ENCODE measurements around the gene PPP1R3D.
A peak's percentile ranks its signal among the peaks of the same experiment; 100 is the strongest.

Gene PPP1R3D

DNA sequence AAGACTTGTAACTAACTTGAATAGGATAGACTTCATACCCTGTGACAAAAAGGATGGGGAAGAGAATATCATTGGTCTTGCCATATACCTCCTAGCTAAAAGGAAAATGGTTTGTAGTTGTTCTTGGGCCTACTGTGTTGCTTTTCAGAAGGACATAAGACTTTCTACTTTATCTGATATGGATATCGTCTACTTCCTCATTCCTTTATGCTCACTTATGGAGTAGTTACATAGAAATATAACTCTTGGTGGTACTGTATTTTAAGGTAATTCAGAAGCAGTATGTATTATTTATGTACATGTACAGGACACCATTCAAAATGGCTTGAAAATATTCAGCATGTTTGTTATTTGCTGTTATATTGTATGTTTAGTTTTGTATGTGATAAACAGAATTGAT, 8.1 kb upstream of the PPP1R3D start:
- DNase-seq: no peak

DNA sequence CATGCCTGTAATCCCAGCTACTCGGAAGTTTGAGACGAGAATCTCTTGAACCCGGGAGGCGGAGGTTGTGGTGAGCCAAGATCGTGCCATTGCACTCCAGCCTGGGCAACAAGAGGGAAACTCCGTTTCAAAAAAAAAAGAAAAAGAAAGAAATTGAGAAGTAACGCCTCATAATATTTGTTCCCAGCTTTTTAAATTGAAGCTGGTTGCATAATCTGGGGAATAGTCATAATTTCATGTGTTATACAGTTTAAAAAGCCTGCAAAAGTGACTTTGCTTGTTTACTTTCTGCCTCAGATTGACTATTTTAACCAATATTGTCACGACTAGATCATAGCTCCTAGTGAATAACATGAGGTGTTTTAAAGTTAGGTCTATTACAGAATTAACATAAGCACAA, 7.3 kb upstream of the PPP1R3D start:
- no peak for DNase-seq

DNA sequence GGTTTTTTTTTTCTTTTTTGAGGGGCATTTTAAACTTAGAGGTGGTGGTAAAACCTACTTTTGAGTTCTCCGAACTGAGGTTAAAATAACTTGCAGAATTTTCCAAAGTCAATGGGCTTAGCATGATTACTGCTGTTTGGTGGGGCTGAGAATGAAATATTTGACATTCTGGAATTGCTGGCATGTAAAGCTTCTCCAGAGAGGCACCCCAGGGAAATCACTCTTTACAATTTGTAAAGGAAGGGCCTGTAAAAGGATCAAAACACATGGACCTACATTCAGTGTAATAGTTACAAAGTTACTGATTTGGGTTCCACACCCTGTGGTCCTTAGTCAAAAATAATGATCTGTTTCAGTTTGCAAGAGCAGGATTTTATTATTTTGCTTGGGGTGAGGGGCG, 5.6 kb upstream of the PPP1R3D start:
- no peak for DNase-seq

DNA sequence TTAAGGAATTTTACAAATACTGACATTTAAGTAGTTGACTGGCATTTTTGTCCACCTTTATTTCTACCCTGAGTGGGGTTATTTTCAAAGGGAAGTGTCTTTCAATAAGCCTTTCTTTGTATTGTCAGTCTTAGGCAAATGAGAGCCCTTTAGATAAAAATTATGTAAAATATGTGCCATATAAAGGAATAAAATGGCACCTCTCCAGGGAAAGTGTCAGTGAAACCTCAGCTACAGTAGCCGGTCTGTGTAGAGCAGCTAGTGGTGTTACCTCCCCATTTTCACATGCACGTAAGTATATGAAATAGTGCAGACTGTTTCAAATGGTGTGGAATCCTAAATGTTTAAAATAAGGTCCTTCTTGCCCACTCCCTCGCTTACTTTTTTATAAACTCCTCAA, 5.1 kb upstream of the PPP1R3D start:
- DNase-seq: no peak

DNA sequence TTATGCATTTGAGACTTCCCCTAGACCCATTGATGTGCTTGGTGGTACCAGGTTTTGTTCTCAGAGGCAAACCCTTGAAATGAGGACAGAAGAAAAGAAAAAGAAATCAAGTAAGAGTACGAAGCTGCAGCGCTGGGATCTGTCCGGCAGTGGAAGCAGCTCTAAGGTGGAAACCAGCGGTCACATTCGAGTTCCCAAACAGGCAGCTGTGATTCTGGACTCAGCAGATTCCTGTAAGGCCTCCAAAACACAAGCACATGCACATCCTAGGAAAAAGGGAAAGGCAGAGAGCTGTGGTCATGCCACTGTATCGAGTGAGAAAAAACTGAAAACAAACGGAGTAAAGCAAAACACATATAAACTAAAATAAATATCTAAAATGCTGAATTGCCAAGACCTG, 4.6 kb upstream of the PPP1R3D start:
- no peak for DNase-seq

DNA sequence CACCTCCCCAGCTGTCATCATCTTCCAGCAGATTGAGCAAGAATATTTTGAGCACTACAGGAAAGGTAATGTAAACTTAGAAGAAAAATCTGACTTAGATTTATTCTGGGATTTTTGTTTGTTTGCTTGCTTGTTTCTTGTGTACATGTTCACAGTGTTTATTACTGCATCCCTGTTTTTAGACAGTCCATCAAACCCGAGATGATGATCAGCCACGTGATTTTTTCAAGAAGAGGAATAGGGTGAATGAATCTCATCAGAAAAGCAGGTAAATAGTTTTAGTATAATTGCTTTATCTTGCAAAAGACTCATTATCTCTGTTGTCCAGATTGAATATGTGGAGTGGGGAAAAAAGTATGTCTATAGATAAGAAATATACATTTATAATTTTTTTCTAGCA, 2.1 kb upstream of the PPP1R3D start:
- DNase-seq: no peak

DNA sequence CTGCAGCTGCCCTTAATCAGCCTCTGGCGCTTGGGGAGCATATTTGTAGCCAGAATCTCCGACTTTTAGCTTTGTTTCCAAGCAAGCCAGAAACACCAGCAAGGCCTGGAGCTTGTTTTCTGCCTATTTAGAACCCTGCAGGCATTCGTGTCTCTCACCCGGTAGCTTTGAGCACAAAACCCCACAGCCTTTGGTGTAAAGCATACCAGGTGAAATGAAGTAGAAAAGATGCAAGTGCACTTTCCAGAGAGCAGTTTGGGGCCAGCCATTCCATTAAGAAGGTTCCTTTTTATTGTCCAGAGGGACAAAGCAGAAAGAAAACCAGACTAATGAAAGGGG, 820 bp upstream of the PPP1R3D start:
- no peak for DNase-seq

DNA sequence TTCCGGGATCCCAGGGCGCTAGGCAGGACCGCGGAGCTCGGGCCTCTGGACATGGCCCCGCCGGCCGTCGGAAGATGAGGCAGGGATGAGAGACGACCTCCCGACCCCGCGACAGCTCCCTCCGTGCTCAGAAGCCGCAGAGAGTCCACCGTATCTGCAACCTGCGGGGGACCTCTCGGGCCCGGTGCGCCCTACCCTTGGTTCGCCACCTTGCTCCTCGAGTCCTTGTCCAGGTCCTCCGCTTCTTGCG, 301 bp downstream of the PPP1R3D start:
- DNase-seq: no peak

DNA sequence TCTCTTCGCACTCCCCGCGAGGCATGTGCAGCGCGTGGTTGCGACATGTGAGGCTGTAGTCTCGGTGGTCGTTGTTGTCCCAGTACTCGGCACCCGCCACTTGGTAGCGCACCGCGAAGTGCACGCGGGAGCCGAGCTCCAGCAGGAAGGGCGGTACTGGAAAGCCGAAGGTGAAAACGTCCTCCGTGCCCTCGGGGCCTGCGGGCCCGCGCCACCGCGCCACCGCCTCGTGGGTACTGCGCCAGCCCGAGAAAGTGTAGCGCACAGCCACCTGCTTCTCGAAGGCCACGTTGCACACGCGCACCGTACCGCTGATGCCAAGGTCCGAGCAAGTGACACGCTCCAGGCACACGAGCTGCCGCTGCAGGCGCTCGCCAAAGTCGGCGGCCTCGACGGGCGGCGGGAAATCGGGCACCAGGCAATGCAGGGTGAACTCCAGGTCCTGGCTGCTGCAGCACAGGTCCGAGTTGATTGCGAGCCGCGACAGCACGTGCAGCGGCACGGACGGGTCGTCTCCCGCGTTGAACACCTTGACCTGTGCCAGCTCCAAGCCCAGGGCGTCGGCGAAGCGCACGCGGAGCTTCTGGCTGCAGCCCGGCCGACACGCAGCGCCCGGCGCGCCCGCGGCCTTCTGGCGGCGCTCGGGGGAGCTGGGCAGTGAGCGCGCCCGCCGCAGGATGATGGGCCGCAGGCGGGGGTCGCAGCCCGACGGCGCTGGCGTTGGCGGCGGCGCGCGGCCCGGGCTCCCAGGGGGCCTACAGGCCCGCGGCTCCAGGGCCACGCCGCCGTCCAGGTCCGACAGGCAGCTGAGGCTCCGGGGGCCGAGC, 840 bp downstream of the PPP1R3D start:
- DNase-seq: no peak

DNA sequence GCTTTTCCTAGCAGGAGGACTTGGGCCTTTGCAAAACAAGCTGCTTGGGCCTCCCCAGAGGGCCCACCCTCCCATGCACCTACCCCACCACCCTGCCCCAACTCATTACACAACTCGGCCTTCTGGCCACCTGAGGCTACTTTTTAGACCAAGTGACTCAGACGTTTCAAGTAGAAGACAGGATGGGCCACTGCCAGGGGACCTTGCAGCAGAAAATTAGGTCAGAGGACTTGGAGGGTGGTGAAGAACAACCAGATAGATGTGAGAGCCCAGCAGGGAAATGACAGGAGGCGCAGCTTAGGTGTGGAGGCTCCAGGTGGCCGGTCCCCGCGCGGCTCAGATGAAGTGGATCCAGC, 1.4 kb downstream of the PPP1R3D start:
- DNase-seq: no peak

DNA sequence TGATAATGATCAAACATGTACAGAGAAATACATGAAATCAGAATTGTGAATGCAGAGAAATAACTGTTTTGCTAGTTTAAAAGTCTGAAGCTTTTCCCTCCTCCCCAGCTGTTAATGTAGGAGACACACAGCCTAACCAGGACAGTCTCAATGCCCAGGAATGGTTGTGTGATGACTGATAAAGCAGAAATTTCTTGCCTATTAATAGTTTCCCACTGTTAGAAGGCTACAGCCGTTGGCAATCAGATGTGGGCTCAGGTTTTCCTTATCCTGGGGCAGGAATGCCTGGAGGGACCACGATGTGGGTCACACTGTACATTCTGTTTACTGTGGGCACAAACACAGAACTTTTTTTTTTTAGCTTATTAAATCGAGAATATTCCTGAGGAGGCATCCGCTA, 1.9 kb downstream of the PPP1R3D start:
- DNase-seq: no peak

DNA sequence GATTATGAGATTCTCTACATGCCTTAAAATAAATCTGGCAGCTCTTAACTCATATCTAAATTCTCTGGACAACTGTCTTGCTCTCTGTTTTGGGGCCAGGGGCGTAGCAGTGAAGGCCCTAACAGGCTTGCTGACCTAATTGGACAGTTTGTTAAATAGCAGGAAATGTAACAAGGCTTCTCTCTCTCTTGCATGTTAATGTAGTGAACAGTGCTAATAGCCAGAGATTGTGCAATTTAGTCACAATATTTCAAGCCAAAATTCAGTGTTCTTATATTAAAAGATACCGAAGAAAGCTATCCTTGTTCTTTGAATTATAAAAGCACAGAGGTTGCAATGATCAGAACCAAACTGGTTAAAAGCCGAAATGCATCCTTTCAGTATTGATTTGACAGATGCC, 3.0 kb downstream of the PPP1R3D start:
- no peak for DNase-seq

DNA sequence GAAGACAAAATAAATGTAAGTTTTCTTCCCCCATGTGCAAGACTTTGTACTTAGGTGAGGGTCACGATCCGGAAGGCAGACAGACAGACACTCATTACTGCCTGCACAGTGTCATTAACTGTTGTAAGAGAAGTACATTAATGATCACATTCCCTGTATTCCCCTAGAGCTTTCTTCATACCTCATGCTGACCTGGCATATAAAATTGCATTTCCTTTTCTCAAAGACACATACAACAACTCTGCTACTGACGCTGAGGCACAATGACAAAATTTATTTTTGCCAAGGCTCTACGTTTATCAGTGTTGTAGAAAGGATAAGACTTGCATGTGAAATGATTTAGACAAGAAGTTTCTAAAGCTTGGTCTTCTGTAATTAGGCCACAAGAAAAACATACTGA, 3.7 kb downstream of the PPP1R3D start:
- DNase-seq: no peak

DNA sequence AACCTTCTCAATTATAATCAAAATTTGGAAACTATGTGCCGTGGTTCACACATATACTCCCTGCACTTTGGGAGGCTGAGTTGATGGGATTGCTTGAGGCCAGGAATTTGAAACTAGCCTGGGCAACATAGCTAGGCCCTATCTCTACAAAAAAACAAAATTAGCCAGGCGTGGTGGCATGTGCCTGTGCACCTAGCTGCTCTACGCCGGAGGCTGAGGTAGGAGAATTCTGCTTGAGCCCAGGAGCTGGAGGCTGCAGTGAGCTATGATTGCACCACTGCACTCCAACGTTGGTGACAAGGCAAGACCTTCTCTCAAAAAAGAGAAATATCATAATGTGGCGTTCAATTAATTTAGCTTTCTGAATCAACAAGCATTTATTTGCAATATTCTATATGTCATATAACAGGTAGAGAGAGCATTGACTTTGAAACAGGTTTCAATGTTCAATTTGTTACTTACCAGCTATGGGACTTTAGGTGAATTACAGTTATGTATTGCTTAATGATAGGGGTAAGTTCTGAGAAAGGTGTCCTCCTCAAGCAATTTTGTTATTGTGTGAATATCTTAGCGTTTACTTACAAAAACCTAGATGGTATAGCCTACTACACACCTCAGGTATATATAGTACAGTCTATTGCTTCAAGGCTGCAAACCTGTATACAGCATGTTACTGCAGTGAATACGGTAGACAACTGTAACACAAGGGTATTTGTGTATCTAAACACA, 4.5 kb downstream of the PPP1R3D start:
- DNase-seq: no peak

DNA sequence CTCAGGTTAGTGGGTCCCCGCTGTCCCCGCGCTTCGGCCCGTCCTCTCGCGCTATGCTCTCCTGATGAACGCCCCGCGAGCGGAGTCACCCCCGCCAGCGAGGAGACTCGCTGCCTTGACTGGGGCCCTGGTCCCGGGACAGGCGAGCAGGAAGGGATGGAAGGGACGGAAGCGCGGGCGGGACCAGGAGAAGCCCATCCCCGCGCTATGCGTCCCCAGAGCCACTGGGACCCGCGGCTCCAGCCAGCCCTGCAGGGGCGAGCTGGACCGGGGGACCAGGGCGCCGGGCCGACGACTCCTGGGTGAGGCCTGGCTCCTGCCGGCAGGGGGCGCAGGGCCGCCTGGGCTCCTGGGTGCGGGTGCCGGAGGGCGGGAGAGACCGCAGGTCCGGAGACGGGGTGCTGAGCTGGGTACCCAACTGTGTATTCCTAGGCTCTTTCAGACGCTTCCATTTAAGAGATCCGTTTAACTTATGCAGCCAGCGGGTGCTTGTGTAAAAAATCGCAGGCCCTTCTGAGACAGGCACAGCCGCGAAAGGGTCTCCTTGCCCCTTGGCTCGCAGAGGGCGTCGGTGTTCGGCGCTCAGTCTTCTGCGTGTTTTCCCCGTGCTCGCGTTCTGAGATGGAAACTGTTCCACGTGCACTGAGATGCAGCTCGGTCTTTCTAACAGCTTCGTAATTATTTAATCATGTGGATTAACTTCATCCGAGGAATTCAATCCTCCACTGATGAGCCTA, 6.1 kb downstream of the PPP1R3D start:
- DNase-seq: peak; percentile 76

DNA sequence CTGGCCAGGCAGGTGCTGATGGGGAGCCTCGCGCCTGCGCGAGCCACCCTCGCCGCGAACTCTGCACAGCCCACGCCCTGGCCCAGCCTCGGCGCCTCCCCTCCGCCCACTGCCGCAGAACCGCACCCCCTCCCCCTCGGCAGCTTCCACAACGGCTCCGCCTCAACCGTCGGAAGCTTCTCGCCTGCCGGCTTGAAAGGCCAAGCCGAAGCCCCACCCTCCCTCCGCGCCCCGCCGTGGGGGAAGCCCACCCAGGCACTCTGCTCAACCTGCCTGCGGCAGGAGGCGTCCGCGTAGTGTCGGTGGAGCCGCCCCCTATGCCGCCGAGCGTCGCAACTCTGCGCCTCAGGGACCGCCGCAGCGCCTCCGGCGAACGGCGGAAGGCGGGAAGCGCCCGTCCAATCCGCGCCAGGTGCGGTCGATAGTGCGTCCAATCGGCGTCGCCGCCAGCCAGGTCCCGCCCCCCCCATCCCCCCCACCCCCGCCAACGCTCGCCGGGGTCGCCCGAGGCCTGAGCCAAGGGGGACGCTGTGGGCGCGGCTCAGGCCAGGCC, 6.7 kb downstream of the PPP1R3D start, which contains the start of gene SYCP2:
Gene SYCP2 (minus strand): TSS at position 342 of the 553 bp plus-strand sequence. CDS start 11,224 bp downstream, outside the sequence.
- DNase-seq: peak; percentile 79

DNA sequence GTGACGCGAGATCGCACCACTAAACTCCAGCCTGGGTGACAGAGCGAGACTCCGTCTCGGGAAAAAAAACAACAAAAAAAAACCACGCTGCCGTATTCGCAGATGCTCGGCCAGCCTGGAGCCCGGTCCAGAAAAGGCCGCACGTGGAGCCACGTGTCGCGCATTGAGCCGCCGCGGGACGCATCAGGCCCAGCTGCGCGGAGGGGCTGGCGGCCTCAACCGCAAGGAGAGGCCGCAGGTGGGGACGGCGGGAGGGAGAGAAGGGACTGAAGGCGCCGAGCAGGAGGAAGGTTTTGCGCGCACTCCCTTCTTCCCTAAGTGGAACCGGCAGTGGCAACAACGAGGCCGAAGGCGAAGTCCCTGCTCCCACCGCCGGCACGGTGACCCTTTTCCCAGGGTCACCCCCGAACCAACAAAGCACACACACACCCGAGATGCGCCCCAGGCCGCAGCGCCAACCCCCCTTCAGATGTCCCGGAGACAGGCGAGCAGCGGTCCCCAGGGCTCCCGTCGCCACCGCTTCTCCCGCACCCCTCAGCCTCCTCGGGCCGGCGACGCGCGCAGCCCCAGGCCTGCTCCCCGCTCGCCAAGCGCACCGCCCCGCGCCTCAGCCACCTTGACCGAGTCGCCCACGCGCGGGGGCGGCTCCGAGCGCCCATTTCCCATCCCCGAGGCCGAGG, 7.3 kb downstream of the PPP1R3D start:
- DNase-seq: no peak

DNA sequence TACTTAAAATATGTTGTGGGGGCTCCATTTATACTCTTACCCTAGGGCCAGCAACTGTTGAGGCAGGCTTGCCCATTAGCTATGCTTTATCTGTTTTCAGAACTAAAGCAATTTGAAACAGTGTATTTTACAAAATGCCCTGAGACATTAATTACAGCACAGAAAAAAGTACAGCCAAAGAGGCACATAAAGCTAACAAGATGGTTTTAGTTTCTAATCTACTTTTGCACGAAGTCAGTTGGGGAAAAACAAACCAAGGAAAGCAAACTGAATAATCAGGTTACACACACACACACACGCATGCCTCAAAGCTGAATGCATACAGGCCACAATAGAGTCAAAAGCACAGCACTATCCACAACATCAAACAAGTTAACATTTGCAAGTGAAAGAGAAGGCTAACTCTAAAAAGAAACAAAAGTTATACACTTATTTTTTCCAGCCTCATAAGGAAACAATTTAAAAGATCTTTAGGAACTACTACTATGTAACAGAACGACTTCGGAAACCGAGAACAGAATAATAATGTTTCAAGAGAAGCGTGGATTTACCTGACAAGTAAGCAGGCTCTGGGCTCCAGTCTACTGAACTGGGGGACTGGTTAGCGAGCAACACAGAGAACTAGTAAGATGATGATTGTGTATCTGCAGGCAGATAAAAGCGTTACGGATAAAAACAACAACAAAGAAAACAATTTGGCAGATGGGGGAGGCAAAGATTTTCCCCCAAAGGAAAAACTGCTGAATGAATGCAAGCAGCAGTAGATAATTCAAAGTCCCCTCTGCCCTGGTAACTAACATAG, 8.4 kb downstream of the PPP1R3D start:
- DNase-seq: no peak

DNA sequence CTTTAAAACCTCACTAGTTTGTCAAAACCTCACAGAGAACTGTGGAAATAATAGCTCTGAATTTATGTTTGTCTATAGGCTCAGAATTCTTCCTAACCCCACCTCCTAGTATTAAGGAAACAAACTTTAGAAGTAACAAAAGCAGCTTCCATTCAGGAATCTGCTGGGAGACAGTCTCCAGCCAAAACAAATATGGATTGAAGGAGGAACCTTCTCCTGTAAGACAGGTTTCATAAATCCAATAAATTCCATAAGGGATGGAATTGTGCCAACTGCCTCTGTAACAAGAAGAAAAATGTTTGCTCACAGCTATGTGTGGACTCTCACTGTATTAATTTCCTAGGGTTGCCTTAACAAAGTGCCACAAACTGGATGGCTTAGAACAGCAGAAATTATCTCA, 14.2 kb downstream of the PPP1R3D start:
- no peak for DNase-seq

DNA sequence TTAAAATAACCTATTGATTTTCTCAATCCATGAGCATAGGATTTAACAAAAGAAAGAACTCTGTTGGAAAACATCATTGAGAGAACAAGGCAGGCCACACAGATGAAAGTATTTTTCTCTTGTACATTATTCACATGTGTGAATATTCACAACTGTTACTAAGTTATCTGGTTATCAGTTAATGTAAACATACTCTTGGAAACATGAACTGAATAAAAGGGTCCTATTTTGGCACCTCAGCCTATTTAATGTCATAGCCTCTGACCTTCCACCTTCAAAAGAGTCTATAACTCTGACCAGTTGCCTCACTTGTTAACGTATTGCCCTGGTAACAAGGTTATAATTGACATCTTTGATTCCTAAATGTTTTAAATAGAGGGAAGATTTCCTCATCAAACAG, 14.7 kb downstream of the PPP1R3D start:
- DNase-seq: no peak

DNA sequence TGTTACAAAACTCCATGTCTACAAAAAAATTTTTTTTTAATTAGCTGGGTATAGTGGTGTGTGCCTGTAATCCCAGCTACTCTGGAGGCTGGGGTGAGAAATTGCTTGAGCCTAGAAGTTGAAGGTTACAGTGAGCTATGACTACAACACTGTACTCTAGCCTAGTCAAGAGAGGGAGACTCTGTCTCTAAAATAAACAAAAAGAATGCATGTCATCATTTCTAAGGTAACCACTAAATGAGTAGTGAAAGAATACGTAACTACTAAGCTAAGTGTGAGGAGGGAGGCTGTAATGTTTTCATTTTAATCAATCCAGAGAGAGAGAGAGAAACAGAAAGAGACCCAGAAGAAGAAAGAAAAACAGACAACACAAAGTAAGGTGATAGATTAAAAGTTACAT, 16.6 kb downstream of the PPP1R3D start:
- DNase-seq: no peak

DNA sequence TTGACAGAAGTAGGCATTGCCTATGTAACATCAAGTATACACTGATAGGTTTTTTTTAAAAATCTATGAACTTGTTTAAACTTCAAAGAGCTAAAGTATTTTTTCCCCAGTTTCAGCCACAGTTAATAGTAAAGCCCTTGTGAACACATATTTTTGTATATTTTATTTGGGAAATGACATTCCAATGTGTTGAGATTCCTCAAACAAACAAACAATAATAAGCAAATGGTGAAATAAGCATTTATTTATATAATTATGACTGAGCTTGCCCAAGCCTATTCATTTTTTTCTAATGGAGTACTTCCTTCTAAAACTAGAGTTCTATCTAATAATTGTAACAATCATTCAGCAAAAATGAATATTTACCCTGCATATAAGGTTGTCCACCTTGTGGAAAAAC, 19.2 kb downstream of the PPP1R3D start:
- DNase-seq: no peak

DNA sequence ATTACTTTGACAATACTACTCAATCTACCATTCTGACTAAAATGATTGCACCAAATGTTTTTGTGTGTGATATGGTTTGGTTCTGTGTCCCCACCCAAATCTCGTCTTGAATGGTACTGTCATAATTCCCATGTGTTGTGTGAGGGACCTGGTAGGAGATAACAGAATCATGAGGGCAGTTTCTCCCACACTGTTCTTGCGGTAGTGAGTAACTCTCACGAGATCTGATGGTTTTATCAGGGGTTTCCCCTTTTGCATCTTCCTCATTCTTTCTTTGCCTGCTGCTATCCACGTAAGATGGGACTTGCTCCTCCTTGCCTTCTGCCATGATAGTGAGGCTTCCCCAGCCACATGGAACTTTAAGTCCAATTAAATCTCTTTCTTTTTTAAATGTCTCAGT, 27.5 kb downstream of the PPP1R3D start:
- DNase-seq: no peak

Data from GDM1 (cell line).